Measurements from ENCODE around the gene UNC5B. TPM values are rescaled to one million over a fixed set of nuclear protein-coding genes. Genes with fewer than 3 reads are reported as not detected.
A peak's percentile ranks its signal among the peaks of the same experiment; 100 is the strongest.

The UNC5B gene
- total RNA-seq, 1 experiment from 2014 or later, result 49.6 TPM

DNA sequence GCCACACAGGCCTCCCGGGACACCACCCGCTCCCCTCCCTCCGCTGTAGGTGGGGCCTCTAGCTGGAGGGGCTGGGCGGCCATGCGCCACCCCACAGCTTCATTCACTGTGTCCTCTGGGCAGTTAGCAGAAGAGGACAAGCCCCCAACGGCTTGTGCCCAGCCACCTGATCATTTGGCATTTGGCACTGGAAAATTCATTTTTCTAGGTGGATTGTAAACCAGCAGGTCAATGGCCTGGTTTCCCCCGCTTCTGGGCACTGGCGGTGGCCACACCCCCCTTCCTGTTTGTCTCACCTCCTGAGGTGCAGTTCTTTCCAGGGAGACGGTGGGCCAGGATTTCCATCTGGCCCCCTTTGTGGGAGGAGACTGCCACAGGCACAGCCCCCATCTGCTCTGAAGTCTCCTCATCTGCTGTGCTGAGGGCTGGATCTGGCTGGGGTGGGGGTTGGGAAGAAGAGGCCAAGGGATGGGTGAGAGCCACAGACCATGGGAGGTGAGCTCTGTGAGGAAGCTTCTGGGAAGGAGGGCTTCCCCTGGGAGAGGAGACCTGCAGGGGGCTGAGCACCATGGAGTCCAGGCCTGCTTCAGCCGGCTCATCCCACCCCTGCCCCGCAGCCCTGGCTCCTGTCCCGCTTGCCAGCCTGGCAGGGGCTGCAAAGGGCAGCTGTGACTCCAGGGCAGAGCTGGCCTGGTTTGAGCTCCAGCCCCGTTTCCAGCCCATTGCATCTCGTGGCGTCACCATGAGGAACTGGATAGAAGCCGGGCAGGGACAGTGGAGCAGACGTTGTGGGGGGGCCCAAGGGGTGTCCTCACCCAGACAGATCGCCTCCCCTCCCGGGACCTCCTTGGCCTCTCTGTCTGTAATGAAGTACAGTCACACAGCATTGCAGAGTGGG is 66.6 kb downstream of the UNC5B start:
- peak; percentile 78 for ATAC-seq
- ChIA-PET CTCF (interaction anchor here (0.9 to 2.2 kb wide), 8 partner anchors 9 to 376 kb away, joined by 3 to 23 read pairs (median 5); no protein-coding TSS in a partner anchor), POLR2A (interaction anchor here (0.9 to 1.6 kb wide), 2 partner anchors 9 to 38 kb away, joined by 3 to 5 read pairs; no protein-coding TSS in a partner anchor)
- no peaks in the 10 kb centered on the region for H3K9me3 Mint-ChIP-seq
- TF ChIP-seq ZNF423 (CRISPR knock-in tag; IDR thresholded peaks at IDR 0.05) (0 out of 2 replicates have a peak, but pooled peaks have one; percentile 28), SP1 (CRISPR knock-in tag; conservative IDR thresholded peaks at IDR 0.05) (peak; percentile 48; the same call in 1 of the 2 replicates)
- TF ChIP-seq, protein P1, sequence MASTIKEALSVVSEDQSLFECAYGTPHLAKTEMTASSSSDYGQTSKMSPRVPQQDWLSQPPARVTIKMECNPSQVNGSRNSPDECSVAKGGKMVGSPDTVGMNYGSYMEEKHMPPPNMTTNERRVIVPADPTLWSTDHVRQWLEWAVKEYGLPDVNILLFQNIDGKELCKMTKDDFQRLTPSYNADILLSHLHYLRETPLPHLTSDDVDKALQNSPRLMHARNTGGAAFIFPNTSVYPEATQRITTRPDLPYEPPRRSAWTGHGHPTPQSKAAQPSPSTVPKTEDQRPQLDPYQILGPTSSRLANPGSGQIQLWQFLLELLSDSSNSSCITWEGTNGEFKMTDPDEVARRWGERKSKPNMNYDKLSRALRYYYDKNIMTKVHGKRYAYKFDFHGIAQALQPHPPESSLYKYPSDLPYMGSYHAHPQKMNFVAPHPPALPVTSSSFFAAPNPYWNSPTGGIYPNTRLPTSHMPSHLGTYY (CRISPR knock-in tag; IDR thresholded peaks at IDR 0.05), result no peak
- TF ChIP-seq, protein P2, sequence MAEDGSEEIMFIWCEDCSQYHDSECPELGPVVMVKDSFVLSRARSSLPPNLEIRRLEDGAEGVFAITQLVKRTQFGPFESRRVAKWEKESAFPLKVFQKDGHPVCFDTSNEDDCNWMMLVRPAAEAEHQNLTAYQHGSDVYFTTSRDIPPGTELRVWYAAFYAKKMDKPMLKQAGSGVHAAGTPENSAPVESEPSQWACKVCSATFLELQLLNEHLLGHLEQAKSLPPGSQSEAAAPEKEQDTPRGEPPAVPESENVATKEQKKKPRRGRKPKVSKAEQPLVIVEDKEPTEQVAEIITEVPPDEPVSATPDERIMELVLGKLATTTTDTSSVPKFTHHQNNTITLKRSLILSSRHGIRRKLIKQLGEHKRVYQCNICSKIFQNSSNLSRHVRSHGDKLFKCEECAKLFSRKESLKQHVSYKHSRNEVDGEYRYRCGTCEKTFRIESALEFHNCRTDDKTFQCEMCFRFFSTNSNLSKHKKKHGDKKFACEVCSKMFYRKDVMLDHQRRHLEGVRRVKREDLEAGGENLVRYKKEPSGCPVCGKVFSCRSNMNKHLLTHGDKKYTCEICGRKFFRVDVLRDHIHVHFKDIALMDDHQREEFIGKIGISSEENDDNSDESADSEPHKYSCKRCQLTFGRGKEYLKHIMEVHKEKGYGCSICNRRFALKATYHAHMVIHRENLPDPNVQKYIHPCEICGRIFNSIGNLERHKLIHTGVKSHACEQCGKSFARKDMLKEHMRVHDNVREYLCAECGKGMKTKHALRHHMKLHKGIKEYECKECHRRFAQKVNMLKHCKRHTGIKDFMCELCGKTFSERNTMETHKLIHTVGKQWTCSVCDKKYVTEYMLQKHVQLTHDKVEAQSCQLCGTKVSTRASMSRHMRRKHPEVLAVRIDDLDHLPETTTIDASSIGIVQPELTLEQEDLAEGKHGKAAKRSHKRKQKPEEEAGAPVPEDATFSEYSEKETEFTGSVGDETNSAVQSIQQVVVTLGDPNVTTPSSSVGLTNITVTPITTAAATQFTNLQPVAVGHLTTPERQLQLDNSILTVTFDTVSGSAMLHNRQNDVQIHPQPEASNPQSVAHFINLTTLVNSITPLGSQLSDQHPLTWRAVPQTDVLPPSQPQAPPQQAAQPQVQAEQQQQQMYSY (CRISPR knock-in tag; IDR thresholded peaks at IDR 0.05), result peak; percentile 92
- DNase-seq (ENCODE audit: low spot score), result peak; percentile 47
- peaks cover 44% of the 10 kb centered on the region for H3K4me1 Mint-ChIP-seq
- no peak overlapping the region for H3K4me3 Mint-ChIP-seq
- H3K36me3 Mint-ChIP-seq, result peaks cover 4% of the 10 kb centered on the region; the same call in 1 of the 2 replicates
- H3K27me3 Mint-ChIP-seq (ENCODE audit: low read depth), result no peaks in the 10 kb centered on the region
- no peak overlapping the region for H3K27ac Mint-ChIP-seq

DNA sequence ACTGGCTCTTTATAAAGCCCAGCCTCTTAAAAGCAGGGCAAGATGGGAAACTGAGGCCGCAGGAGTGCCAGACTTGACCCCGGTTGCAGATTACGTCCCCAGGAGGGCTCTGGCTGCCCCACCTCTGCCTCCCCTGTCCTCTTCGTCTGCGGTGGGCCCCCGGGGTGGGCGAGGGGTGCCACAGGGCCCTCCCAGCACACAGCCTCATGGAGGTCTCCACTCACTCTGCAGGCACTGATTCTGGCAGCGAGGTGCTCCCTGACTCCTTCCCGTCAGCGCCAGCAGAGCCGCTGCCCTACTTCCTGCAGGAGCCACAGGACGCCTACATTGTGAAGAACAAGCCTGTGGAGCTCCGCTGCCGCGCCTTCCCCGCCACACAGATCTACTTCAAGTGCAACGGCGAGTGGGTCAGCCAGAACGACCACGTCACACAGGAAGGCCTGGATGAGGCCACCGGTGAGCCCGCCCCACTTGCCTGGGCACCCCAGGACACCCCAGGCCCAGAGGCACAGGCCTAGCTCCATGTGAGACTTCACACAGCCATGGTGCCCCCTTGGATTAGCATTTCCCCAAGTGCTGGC is 67.3 kb downstream of the UNC5B start:
- ATAC-seq (no peak), DNase-seq (ENCODE audit: low spot score) (no peak)
- ChIA-PET CTCF (interaction anchor here (1.0 to 2.2 kb wide), 4 partner anchors 10 to 376 kb away, joined by 3 to 23 read pairs (median 6); no protein-coding TSS in a partner anchor), POLR2A (interaction anchor here (1.6 kb wide), 1 partner anchor 9 kb away, joined by 5 read pairs; no protein-coding TSS in a partner anchor)
- Mint-ChIP-seq H3K27ac (no peak overlapping the region), H3K27me3 (ENCODE audit: low read depth) (no peaks in the 10 kb centered on the region), H3K9me3 (no peaks in the 10 kb centered on the region), H3K4me1 (peaks cover 39% of the 10 kb centered on the region), H3K4me3 (no peak overlapping the region), H3K36me3 (peaks cover 4% of the 10 kb centered on the region; the same call in 1 of the 2 replicates)
- TF ChIP-seq ZNF317 (CRISPR knock-in tag; IDR thresholded peaks at IDR 0.05; ENCODE audit: borderline replicate concordance, low read depth) (no peak), ETV6 (CRISPR knock-in tag; IDR thresholded peaks at IDR 0.05) (no peak), FOXJ3 (CRISPR knock-in tag; IDR thresholded peaks at IDR 0.05; ENCODE audit: borderline replicate concordance) (no peak)
- TF ChIP-seq, protein P3, sequence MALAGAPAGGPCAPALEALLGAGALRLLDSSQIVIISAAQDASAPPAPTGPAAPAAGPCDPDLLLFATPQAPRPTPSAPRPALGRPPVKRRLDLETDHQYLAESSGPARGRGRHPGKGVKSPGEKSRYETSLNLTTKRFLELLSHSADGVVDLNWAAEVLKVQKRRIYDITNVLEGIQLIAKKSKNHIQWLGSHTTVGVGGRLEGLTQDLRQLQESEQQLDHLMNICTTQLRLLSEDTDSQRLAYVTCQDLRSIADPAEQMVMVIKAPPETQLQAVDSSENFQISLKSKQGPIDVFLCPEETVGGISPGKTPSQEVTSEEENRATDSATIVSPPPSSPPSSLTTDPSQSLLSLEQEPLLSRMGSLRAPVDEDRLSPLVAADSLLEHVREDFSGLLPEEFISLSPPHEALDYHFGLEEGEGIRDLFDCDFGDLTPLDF (CRISPR knock-in tag; IDR thresholded peaks at IDR 0.05), result no peak
- TF ChIP-seq, protein P4, sequence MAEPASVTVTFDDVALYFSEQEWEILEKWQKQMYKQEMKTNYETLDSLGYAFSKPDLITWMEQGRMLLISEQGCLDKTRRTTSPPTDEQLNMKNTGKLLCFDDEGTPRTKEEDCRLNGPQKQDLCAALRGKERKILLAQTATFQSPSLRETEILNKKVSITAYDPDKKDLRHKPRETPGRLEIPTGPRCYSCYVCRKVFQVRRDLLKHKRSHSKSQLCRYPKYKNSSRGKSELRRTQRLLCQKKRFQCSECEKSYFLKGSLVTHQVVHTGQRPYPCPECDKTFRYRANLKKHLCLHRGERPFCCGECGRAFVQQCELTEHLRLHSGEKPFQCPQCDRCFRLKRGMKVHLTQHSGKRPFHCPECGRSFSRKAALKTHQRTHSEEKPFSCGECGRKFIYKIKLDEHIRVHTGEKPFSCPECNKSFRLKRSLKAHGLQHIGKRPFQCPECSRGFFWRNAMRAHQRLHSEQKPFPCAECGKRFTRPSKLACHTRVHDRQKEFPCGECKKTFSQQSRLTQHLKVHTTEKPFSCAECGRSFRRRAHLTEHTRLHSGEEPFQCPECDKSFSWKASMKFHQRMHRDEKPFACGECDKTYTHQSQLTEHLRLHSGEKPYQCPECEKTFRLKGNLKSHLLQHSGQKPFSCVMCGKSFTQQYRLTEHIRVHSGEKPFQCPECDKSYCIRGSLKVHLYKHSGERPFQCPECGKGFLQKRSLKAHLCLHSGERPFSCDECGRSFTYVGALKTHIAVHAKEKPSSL (CRISPR knock-in tag; conservative IDR thresholded peaks at IDR 0.05), result no peak
- TF ChIP-seq, protein P5, sequence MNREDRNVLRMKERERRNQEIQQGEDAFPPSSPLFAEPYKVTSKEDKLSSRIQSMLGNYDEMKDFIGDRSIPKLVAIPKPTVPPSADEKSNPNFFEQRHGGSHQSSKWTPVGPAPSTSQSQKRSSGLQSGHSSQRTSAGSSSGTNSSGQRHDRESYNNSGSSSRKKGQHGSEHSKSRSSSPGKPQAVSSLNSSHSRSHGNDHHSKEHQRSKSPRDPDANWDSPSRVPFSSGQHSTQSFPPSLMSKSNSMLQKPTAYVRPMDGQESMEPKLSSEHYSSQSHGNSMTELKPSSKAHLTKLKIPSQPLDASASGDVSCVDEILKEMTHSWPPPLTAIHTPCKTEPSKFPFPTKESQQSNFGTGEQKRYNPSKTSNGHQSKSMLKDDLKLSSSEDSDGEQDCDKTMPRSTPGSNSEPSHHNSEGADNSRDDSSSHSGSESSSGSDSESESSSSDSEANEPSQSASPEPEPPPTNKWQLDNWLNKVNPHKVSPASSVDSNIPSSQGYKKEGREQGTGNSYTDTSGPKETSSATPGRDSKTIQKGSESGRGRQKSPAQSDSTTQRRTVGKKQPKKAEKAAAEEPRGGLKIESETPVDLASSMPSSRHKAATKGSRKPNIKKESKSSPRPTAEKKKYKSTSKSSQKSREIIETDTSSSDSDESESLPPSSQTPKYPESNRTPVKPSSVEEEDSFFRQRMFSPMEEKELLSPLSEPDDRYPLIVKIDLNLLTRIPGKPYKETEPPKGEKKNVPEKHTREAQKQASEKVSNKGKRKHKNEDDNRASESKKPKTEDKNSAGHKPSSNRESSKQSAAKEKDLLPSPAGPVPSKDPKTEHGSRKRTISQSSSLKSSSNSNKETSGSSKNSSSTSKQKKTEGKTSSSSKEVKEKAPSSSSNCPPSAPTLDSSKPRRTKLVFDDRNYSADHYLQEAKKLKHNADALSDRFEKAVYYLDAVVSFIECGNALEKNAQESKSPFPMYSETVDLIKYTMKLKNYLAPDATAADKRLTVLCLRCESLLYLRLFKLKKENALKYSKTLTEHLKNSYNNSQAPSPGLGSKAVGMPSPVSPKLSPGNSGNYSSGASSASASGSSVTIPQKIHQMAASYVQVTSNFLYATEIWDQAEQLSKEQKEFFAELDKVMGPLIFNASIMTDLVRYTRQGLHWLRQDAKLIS (CRISPR knock-in tag; IDR thresholded peaks at IDR 0.05; ENCODE audit: borderline replicate concordance), result no peak
- TF ChIP-seq, protein P6, sequence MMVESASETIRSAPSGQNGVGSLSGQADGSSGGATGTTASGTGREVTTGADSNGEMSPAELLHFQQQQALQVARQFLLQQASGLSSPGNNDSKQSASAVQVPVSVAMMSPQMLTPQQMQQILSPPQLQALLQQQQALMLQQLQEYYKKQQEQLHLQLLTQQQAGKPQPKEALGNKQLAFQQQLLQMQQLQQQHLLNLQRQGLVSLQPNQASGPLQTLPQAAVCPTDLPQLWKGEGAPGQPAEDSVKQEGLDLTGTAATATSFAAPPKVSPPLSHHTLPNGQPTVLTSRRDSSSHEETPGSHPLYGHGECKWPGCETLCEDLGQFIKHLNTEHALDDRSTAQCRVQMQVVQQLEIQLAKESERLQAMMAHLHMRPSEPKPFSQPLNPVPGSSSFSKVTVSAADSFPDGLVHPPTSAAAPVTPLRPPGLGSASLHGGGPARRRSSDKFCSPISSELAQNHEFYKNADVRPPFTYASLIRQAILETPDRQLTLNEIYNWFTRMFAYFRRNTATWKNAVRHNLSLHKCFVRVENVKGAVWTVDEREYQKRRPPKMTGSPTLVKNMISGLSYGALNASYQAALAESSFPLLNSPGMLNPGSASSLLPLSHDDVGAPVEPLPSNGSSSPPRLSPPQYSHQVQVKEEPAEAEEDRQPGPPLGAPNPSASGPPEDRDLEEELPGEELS (CRISPR knock-in tag; IDR thresholded peaks at IDR 0.05), result no peak
- TF ChIP-seq, protein P7, sequence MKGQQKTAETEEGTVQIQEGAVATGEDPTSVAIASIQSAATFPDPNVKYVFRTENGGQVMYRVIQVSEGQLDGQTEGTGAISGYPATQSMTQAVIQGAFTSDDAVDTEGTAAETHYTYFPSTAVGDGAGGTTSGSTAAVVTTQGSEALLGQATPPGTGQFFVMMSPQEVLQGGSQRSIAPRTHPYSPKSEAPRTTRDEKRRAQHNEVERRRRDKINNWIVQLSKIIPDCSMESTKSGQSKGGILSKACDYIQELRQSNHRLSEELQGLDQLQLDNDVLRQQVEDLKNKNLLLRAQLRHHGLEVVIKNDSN (CRISPR knock-in tag; IDR thresholded peaks at IDR 0.05), result no peak
- TF ChIP-seq, protein P8, sequence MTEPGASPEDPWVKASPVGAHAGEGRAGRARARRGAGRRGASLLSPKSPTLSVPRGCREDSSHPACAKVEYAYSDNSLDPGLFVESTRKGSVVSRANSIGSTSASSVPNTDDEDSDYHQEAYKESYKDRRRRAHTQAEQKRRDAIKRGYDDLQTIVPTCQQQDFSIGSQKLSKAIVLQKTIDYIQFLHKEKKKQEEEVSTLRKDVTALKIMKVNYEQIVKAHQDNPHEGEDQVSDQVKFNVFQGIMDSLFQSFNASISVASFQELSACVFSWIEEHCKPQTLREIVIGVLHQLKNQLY (CRISPR knock-in tag; IDR thresholded peaks at IDR 0.05), result no peak

Data from WTC11 (cell line).